T-helper 17 cell (primary cell): Measurements from ENCODE around the gene ASB1. TPM values are rescaled to one million over a fixed set of nuclear protein-coding genes. Genes with fewer than 3 reads are reported as not detected.

Source experiments
- ATAC-seq: fragments of 150-1000 bp; cut with Tn5 transposase; 2 replicates; pipeline ENCODE4 v1.10.0; 2021; ENCODE audit warnings: mild to moderate bottlenecking, moderate library complexity
- DNase-seq, 3 donors: peaks; one replicate each; pipeline versions ENCODE4 v3.0.0 to v3.0.0-alpha.2; 2020 to 2021
- H3K9me3 ChIP-seq: one replicate; pipeline ENCODE4 v1.7.0; 2013; ENCODE audit warnings: low read length, mild to moderate bottlenecking; ENCODE audit not compliant: control insufficient read depth, poor library complexity, severe bottlenecking
- H3K27ac Mint-ChIP-seq: one replicate; pipeline ENCODE4 v1.8.0; 2022; ENCODE audit warnings: mild to moderate bottlenecking, moderate library complexity, mixed read lengths
- H3K27me3 Mint-ChIP-seq: one replicate; pipeline ENCODE4 v1.8.0; 2022; ENCODE audit warnings: mixed read lengths
- H3K36me3 Mint-ChIP-seq: one replicate; pipeline ENCODE4 v1.8.0; 2022; ENCODE audit warnings: low read depth, mixed read lengths
- H3K4me1 Mint-ChIP-seq: one replicate; pipeline ENCODE4 v1.8.0; 2022; ENCODE audit warnings: mild to moderate bottlenecking, mixed read lengths
- H3K4me3 Mint-ChIP-seq: one replicate; pipeline ENCODE4 v1.8.0; 2022; ENCODE audit warnings: mild to moderate bottlenecking, moderate library complexity, mixed read lengths
- total RNA-seq, 4 donors: library from RNA in 2 of 4; stranded (reverse) in 2 of 4; gene quantifications; one replicate each; pipeline ENCODE4 v1.2.3 and lab custom pipeline; 2022 to 2026

The ASB1 gene
- total RNA-seq, 2 donors from 2014 or later: 11.9 to 14.3 TPM

- ATAC-seq: no peak
- H3K4me1 Mint-ChIP-seq: peaks cover 13% of the 10 kb centered on the region
- H3K9me3 ChIP-seq: no peaks in the 10 kb centered on the region
- H3K27ac Mint-ChIP-seq: no peak overlapping the region
- no peak overlapping the region for H3K4me3 Mint-ChIP-seq
- H3K27me3 Mint-ChIP-seq: no peaks in the 10 kb centered on the region
- no peak for DNase-seq
- H3K36me3 Mint-ChIP-seq: no peaks in the 10 kb centered on the region
Measured at GRCh38 chr2:238422285-238422684, 4.4 kb upstream of the ASB1 start.

- no peak overlapping the region for H3K4me3 Mint-ChIP-seq
- H3K36me3 Mint-ChIP-seq: no peaks in the 10 kb centered on the region
- H3K27me3 Mint-ChIP-seq: no peaks in the 10 kb centered on the region
- no peaks in the 10 kb centered on the region for H3K9me3 ChIP-seq
- no peak for ATAC-seq
- no peak overlapping the region for H3K27ac Mint-ChIP-seq
- DNase-seq: no peak
- peaks cover 20% of the 10 kb centered on the region for H3K4me1 Mint-ChIP-seq
Measured at GRCh38 chr2:238422940-238423339, 3.8 kb upstream of the ASB1 start.

DNA sequence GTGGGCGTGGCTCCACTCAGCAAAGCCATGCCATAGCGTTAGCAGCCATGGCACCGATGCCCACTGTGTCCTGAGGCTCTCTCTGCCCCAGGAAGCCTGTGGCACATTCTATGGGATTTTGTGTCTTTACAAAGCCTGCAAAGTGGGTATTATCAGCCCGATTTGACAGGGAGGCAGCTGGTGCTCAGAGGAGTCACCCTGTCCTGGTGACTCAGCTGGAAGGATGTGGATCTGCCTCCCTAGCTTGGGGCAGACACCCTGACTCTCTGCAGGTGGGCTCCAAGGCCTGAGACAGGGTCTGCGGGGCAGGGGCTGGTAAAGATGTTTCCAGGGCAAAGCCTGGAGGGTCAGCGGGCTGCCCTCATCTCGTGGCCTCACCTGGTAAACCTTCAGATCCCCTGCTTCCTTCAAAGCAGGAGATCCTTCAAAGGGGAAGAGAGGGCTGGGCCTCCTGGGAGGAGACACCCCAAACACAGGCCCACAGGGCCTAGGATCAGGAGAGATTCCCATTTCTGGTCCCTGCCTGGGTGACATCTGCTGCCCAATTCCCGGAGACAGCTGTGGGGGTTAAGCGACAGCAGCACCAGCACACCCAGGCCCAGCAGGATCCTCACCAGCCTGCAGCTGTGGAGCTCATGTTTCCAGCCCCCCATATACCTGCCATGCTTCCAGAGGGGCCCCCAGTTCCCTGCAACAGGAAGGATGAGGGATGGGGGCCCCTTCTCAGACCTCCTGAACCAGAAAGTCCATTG is 3.0 kb upstream of the ASB1 start:
- peak overlapping the region; percentile 24 for H3K27ac Mint-ChIP-seq
- ATAC-seq (no peak), DNase-seq (no peak)
- peaks cover 23% of the 10 kb centered on the region for H3K4me1 Mint-ChIP-seq
- H3K36me3 Mint-ChIP-seq: no peaks in the 10 kb centered on the region
- no peaks in the 10 kb centered on the region for H3K27me3 Mint-ChIP-seq
- no peak overlapping the region for H3K4me3 Mint-ChIP-seq
- H3K9me3 ChIP-seq: no peaks in the 10 kb centered on the region

DNA sequence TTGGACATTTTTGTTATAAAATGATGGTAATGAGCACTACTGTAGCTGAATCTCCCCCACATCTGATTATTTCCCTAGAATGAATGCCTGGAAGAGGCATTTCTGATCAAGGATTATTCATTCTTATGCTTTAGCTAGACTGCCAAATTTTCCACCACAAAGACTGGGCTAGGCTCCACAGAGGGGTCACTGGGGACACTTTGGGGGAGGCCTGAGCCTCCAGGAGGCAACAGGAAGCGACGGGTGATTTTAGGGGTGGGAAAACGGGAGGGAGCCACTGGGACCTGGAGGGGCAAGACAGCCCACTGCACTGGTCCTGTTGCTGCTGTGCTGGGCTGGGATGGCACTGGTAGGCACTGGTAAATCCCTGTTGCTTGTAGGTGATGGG is 2.4 kb upstream of the ASB1 start:
- Mint-ChIP-seq H3K4me3 (no peak overlapping the region), H3K27ac (peak overlapping the region; percentile 24), H3K4me1 (peaks cover 26% of the 10 kb centered on the region), H3K27me3 (no peaks in the 10 kb centered on the region), H3K36me3 (no peaks in the 10 kb centered on the region)
- H3K9me3 ChIP-seq: no peaks in the 10 kb centered on the region
- DNase-seq (no peak), ATAC-seq (no peak)

GRCh38 chr2:238425505-238425978 is 1.2 kb upstream of the ASB1 start:
- no peaks in the 10 kb centered on the region for H3K27me3 Mint-ChIP-seq
- peaks cover 34% of the 10 kb centered on the region for H3K4me1 Mint-ChIP-seq
- DNase-seq (no peak), ATAC-seq (no peak)
- peak overlapping the region; percentile 33 for H3K4me3 Mint-ChIP-seq
- H3K36me3 Mint-ChIP-seq: peaks cover 3% of the 10 kb centered on the region
- H3K9me3 ChIP-seq: no peaks in the 10 kb centered on the region
- peak overlapping the region; percentile 43 for H3K27ac Mint-ChIP-seq

GRCh38 chr2:238425979-238426567 is 654 bp upstream of the ASB1 start:
- peaks cover 3% of the 10 kb centered on the region for H3K36me3 Mint-ChIP-seq
- peak overlapping the region; percentile 43 for H3K27ac Mint-ChIP-seq
- ATAC-seq (no peak), DNase-seq (no peak)
- H3K4me3 Mint-ChIP-seq: peak overlapping the region; percentile 89
- H3K9me3 ChIP-seq: no peaks in the 10 kb centered on the region
- H3K27me3 Mint-ChIP-seq: no peaks in the 10 kb centered on the region
- peaks cover 34% of the 10 kb centered on the region for H3K4me1 Mint-ChIP-seq

- ATAC-seq: no peak
- Mint-ChIP-seq H3K4me3 (peak overlapping the region; percentile 89), H3K27me3 (no peaks in the 10 kb centered on the region), H3K27ac (peak overlapping the region; percentile 67), H3K4me1 (peaks cover 35% of the 10 kb centered on the region), H3K36me3 (peaks cover 3% of the 10 kb centered on the region)
- DNase-seq: no peak
- no peaks in the 10 kb centered on the region for H3K9me3 ChIP-seq
Measured at GRCh38 chr2:238427435-238428162, 872 bp downstream of the ASB1 start.

DNA sequence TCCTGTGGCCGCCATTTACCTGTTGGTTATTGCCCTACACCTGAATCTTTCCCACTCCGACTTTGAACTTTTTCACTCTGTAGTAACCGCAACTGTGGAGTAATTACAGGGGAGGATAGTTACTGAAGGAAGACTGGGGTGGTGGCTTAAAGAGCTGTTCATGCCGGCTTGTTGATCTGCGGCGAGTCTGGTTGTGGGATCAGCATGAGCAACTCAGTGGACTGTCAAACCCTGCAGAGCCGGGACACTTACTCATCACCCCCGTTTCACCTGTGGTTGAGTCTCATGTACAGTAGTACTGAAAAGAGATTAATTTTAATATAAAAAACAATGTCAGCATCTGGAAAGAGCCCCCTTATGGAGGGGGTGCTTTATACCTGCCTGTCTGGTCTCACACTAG is 2.1 kb downstream of the ASB1 start:
- DNase-seq: no peak
- H3K9me3 ChIP-seq: no peaks in the 10 kb centered on the region
- Mint-ChIP-seq H3K36me3 (peaks cover 3% of the 10 kb centered on the region), H3K27ac (no peak overlapping the region), H3K27me3 (no peaks in the 10 kb centered on the region), H3K4me1 (peaks cover 39% of the 10 kb centered on the region), H3K4me3 (peak overlapping the region; percentile 21)
- no peak for ATAC-seq

DNA sequence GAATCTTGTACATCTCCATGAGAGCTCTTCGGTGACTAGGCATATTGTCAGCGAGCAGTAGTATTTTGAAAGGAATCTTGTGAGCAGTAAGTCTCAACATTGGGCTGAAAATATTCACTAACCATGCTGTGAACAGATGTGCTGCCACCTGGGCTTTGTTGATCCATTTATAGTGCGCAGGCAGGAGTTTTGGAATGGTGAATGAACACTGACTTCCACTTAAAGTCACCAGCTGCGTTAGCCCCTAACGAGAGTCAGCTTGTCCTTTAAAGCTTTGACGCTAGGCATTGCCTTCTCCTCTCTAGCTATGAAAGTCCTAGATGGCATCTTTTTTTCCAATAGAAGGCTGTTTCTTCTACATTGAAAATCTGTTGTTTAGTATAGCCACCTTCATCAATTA is 4.1 kb downstream of the ASB1 start:
- H3K9me3 ChIP-seq: no peaks in the 10 kb centered on the region
- H3K36me3 Mint-ChIP-seq: peaks cover 5% of the 10 kb centered on the region
- ATAC-seq (no peak), DNase-seq (no peak)
- H3K4me1 Mint-ChIP-seq: peaks cover 40% of the 10 kb centered on the region
- H3K27me3 Mint-ChIP-seq: no peaks in the 10 kb centered on the region
- no peak overlapping the region for H3K4me3 Mint-ChIP-seq
- no peak overlapping the region for H3K27ac Mint-ChIP-seq

GRCh38 chr2:238431456-238431855 is 4.7 kb downstream of the ASB1 start:
- Mint-ChIP-seq H3K27ac (peak overlapping the region; percentile 39), H3K36me3 (peaks cover 8% of the 10 kb centered on the region), H3K4me1 (peaks cover 40% of the 10 kb centered on the region)

GRCh38 chr2:238433300-238433915 is 6.7 kb downstream of the ASB1 start:
- Mint-ChIP-seq H3K4me1 (peaks cover 36% of the 10 kb centered on the region), H3K27me3 (no peaks in the 10 kb centered on the region), H3K27ac (peak overlapping the region; percentile 84), H3K36me3 (peaks cover 8% of the 10 kb centered on the region), H3K4me3 (no peak overlapping the region)
- ATAC-seq (no peak), DNase-seq (no peak)
- no peaks in the 10 kb centered on the region for H3K9me3 ChIP-seq

More at GRCh38 chr2:238431456-238431855, 4.7 kb downstream of the ASB1 start:
- Mint-ChIP-seq H3K27me3 (no peaks in the 10 kb centered on the region), H3K4me3 (no peak overlapping the region)
- no peak for DNase-seq
- no peak for ATAC-seq
- no peaks in the 10 kb centered on the region for H3K9me3 ChIP-seq

DNA sequence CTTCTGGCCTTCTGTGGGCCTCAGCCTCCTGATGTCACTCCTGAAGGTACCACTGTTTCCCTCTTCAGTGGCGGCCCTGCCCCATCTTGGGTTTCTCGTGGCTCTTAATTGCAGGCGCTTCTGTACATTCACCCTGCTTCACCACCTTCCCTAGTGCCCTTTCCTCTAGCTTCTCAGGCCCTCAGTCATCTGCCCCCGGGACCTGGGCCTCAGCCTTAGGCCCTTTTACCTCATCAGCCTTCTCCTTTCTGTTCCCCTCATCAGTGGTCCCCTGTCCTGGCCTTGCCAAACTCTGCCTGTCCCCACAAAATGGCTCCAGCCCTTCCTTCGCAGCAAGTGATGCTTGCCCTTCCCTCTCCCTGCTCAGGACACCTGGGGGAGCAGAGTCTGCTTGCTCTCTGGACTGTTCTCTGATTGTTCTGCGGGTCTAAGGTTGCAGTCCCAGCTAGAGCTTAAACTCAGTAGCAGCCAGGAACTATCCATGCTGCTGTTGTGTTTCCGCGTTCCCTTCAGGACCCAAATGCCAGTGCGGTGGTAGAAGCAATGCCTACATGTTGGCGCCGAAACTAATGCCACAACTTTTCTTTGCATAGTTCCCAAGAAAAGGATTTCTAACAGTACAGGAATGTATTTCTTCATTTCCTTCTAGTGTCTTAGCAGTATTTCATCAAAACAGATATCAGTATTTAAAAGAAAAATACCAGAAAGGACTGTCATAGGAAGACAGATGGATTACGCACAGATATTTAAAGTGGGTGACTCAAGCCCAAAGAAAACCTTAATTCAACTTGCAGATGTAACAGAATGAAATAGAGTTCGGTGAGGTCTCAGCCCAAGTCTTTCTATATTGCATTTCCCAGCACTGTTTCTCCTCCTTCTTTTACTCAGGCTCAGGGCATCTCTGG is 7.5 kb downstream of the ASB1 start:
- no peaks in the 10 kb centered on the region for H3K27me3 Mint-ChIP-seq
- peaks cover 38% of the 10 kb centered on the region for H3K4me1 Mint-ChIP-seq
- peak overlapping the region; percentile 84 for H3K27ac Mint-ChIP-seq
- ATAC-seq (no peak), DNase-seq (no peak)
- H3K36me3 Mint-ChIP-seq: peaks cover 10% of the 10 kb centered on the region
- no peak overlapping the region for H3K4me3 Mint-ChIP-seq
- H3K9me3 ChIP-seq: no peaks in the 10 kb centered on the region
